GM18520 (cell line): ENCODE data around the gene GPC5.
A peak's percentile ranks its signal among the peaks of the same experiment; 100 is the strongest.

Experiments
- ATAC-seq: cut with Tn5 transposase; IDR thresholded peaks from one replicate; pipeline ENCODE4 v1.9.1; 2021; ENCODE audit not compliant: unreplicated experiment

Gene GPC5

GRCh38 chr13:92122186-92122853 is 723.9 kb downstream of the GPC5 start:
- no peak for ATAC-seq

DNA sequence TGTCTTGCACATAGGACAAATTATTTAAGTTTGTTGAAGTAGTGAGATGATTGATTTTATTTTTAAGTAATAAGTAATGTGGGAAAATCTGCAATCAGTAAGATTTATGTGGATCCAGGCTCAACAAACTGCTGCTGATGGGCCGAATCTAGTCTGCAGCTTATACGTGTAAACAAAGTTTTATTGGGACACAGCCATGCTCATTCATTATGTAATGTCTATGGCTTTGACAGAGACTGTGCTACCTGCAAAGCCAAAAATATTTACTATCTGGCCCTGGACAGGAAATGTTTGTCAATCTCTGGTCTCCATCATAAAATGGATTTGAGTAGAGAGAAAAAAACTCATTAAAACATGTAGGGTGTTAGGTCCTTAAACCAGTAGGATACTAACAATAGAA is 728.0 kb downstream of the GPC5 start:
- no peak for ATAC-seq

DNA sequence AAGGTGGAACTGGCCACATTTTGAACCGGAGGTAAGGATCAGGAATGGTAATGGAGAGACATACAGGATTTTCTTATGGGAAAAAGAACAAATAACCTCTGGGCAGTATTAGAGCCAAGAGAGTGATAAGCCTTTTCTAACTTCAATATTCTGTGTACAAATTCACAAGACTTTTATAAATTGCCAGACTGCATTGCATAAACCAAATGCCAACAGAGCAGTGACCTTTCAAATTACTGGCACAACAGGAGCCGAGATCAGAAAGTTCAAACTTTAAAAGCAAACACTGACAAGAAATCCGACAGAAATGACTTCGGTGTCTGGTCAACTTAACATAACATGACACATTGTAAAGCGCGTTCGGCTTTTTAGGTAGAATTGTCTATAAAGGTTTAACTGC is 737.1 kb downstream of the GPC5 start:
- no peak for ATAC-seq

DNA sequence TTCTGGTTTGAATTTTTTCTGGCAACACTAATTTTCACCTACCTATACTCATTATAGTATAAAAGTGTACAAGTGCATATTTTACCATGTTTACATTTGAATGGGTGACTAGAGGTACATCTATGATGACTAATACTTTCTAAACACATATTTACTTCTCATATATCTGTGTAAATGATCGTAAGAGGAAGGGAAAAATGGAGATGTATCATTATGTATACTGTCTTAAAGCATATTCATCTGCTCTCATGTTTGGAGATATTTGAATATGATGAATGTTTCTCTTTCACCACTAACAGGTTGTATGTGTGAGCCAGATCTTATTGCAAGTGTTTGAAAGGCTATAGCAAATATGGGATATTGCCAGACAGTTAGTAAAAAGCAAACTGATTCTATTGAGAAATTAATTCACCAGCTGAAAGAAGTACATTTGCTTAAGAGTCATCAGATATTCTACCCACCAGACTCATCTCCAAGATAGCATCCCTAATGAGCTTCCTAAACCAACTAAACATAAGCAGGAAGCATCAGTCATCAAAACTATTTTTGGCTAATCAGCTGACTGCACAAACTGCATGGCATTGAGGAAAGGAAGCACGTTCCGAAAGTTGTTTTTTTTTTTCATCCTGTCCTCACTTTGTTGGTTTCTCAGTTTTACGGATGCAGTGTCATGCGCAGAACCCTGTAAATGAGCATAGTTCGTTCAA is 738.2 kb downstream of the GPC5 start:
- ATAC-seq: no peak

DNA sequence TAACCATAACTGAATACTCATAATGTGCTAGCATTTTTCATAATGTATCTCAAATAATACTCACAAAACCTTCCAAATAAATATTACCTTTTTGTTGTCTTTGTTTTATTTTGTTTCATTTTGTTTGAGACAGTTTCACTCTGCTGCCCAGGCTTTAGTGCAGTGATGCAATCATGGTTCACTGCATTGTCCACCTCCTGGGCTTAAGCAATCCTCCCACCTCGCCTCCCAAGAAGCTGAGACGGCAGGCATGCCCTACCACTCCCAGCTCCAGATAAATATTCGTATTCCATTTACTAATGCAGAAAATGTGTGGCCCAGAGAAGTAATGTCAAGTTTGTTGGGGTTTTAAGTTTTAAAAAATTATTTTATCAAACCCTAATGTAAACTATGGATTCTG is 739.1 kb downstream of the GPC5 start:
- ATAC-seq: no peak

GRCh38 chr13:92143766-92144165 is 745.3 kb downstream of the GPC5 start:
- ATAC-seq: no peak

DNA sequence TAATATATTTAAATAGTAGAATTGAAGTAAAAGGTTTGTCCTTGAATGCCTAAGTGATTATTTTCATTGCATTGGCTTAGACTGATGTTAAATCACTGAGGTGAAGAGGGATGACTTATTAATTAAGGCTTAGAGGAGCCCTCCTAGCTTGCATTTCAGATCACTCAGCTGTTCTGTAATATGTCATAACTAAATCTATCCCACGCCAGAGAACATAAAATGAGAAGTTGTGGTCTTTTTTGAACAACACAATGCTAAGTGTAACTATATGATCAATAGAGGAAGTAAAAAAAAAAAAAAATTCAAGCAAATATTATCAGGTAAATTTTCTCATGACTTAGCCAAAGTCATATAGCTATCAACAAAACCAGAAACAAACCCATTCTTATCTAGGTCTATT is 752.2 kb downstream of the GPC5 start:
- no peak for ATAC-seq

DNA sequence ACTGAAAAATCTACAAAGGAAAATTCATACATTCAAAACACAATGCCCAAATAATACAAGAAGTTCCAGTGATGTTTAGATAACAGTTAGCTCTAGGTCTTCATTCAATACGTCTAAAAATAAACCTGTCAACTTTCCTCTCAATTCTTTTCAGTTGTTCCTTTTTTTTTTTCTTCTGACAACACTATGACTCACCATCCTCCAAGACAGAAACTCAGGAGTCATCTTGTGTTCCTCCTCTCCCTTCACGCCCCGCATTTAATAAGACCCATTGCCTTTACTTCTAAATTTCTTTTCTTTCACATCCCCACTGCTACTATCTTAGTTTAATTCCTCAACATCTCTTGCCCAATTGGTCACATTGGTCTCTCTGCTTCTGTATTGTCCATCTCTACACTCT is 759.9 kb downstream of the GPC5 start:
- ATAC-seq: no peak

- no peak for ATAC-seq
Measured at GRCh38 chr13:92164822-92165221, 766.4 kb downstream of the GPC5 start.

DNA sequence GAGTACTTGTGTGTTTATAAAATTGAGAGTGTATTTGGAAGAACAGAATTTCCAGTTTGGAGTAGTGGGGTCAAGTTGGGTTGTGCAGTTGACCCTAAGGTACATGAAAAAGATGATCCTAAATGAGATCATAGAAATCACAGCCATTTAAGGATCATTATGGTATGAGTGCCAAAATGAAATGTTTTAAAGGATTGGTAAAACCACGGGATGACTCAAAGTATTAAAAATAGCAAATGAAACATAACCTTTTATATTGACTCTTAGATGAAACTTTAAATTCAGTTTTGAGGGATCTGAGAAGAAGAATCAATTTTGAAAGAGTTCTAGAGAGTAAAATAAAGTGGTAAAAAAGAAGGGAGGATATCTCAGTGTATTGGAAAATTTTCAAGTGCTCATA is 773.8 kb downstream of the GPC5 start:
- no peak for ATAC-seq

DNA sequence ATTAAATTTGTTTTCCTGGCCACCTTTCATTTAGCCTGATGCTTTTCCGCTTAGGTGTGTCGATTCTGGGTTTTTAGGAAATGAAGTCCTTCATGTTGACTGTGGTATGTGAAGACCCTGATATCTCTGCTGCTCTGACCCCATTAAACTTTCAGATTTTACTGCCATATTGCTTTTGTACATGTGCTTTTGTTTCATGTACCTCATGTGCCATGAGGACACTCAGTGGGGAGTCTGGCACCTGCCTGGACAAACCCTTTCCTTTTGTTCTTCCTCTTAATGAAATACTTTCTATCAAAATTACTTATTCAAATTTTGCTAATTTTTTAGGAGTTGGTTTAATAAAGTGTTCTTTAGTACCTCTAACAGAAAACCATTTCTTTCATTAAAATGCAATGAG is 774.8 kb downstream of the GPC5 start:
- no peak for ATAC-seq

- ATAC-seq: no peak
Measured at GRCh38 chr13:92175330-92175729, 776.9 kb downstream of the GPC5 start.

DNA sequence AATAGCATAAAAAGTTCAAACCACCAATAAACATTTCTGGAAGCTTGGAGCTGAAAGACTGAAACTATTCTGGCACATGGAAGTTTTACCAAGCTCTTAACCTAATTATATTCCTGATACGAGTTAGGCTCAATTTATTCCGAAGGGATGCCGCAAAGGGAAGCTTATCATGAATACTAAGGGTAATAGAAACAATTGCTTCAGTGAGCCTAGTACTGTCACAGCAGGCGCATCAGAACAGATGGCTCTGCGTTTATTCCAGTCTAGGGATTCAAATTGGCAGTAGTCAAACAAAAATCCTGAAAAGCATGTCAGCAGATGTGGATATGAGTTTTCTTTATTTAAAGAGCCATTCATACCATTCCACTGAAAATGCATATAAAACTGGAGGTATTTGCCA is 779.5 kb downstream of the GPC5 start:
- ATAC-seq: no peak

GRCh38 chr13:92179223-92179622 is 780.8 kb downstream of the GPC5 start:
- ATAC-seq: no peak

DNA sequence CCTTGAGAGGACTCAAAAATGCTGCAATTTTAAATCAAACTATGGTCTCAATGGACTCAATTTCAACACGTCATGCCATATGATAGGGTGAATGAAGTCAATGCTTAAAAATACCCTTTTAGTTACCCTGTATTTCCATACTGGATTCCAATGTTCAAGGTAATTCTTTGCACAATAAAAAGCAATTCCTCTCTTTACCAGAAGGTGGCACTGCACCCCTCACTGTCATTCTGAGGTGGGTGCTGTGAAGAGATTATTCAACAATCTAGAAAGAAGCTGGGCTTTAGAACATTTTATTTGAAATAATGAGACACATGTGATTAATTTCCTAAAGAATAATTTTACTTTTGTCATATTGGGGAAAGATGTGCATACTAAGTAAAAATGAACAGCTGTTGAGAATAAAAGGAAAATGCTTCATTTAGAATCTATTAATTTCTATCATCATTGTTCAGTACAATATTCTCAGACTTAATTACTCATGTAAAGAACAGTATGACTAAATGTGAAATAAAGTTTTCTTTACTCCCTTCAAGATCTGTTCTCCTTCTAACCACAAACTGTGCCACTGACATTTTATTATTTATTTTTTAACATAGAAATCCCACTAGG is 789.1 kb downstream of the GPC5 start:
- ATAC-seq: peak; percentile 61

DNA sequence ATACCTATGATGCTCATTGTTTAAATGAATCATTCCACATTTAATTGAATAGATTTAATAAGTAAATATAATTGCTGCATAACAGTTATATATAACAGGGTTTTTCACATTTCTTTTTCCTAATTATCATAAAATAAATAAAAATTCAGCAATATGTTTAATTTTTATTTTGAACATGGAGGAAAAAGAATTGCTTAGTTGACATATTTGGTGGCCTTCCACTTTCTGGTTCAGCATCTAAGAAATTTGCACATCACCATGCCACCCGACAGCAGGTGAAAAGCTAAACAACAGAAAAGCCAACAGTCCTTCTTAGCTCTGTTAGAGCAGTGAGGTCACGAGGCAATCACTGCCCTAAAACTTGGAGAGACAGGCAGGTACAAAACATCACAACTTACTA is 790.2 kb downstream of the GPC5 start:
- ATAC-seq: no peak

DNA sequence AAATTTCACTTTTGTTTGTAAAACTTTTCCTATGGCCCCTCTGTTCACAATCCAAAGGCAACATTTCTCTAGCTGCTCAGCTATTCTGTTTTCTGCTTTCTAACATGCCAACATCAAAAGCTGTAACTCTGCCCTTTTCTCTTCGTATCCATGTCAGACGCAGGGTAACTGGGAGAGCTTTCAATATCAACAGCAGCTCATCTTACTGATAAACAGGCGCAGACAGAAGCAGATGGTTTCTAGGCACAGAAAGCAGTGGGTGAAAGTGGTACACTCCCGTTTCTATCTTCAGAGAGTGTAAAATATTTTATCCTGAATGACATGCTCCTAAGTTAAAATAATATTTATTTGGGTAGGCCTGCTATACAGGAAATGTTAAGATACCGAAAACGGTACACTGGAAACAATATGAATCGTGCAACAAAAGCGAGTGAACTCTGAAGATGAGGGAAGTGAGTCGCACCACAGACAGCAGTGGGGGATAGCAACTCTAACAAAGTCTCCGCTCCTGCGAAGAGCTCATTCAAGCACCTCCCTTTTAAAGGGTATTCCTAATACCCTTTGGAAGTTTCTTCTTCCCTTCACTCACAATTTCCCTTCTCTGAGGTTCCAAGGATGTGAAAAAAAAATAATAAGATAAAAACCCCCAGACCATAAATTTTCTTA is 798.3 kb downstream of the GPC5 start:
- no peak for ATAC-seq

DNA sequence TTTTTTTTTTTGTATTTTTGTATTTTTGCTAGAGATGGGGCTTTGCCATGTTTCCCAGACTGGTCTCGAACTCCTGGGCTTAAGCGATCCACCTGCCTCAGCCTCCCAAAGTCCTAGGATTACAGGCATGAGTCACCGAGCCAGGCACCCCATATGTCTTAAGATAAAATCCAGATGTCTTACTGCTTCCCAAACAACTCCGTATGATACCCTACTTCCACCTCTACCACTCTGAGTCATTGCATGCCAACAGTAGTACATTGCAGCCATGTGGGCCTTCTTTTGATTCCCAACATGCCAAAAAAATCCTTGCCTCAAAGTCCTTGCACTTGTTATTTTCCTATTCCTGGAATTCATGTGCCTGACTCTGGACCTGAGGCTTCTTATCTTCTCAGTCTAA is 799.2 kb downstream of the GPC5 start:
- ATAC-seq: no peak

DNA sequence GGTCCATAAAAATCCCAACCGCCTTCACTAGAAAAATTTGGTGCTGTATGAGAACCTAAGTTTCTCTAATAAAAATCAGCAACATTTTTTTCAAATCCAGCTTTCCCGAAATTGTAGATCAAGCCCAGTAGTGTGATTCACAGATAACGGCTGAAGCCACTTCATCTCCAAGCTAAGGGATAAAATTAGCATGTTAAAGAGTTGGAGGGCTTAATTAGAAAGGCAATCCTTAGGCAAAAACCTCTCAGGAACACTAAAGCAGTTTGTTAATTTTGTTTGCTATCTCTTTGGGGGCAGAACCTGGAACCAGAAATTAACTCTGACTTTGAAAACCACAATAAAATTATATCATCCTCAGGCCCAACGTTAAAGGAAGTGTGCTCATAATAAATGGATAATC is 820.2 kb downstream of the GPC5 start:
- no peak for ATAC-seq

GRCh38 chr13:92221916-92222315 is 823.5 kb downstream of the GPC5 start:
- ATAC-seq: no peak

- no peak for ATAC-seq
Measured at GRCh38 chr13:92224052-92224821, 825.8 kb downstream of the GPC5 start.
